Measurements from ENCODE around the gene RETREG1.

The RETREG1 gene

GRCh38 chr5:16490911-16491310, 125.9 kb downstream of the RETREG1 start:
- Histone ChIP-seq H3K9me2 (replicated peaks; ENCODE audit: low read depth, low read length) (no peaks in the 10 kb centered on the region), H3K4me1 (ENCODE audit: insufficient read depth, low read length, poor library complexity, severe bottlenecking) (no peaks in the 10 kb centered on the region), H4K20me1 (ENCODE audit: insufficient read depth, low read length, poor library complexity, severe bottlenecking) (no peaks in the 10 kb centered on the region), H3K4me3 (ENCODE audit: low read length, poor library complexity, severe bottlenecking) (no peak overlapping the region), H3K27me3 (ENCODE audit: insufficient read depth, low read length, poor library complexity, severe bottlenecking) (no peaks in the 10 kb centered on the region), H3K9ac (ENCODE audit: low read depth, low read length, poor library complexity, severe bottlenecking) (no peak overlapping the region), H3K79me2 (ENCODE audit: insufficient read depth, low read length) (no peaks in the 10 kb centered on the region), H3F3A (ENCODE audit: low read depth) (no peaks in the 10 kb centered on the region), H3K36me3 (ENCODE audit: insufficient read depth, low read length) (no peaks in the 10 kb centered on the region), H3K4me2 (ENCODE audit: low read depth, low read length, poor library complexity, severe bottlenecking) (no peak overlapping the region), H3K9me3 (ENCODE audit: insufficient read depth, low read depth, low read length) (peaks cover 6% of the 10 kb centered on the region; the same call in 1 of the 2 replicates), H2AFZ (ENCODE audit: low read length) (no peak overlapping the region)
- TF ChIP-seq EZH2phosphoT487 (IDR thresholded peaks at IDR 0.05; ENCODE audit: borderline replicate concordance) (no peak), CTCF (conservative IDR thresholded peaks at IDR 0.05; ENCODE audit: low read length) (no peak)

- TF ChIP-seq EZH2phosphoT487 (IDR thresholded peaks at IDR 0.05; ENCODE audit: borderline replicate concordance), result no peak
- peak; percentile 66 for TF ChIP-seq CTCF (conservative IDR thresholded peaks at IDR 0.05; ENCODE audit: low read length)
- Histone ChIP-seq H4K20me1 (ENCODE audit: insufficient read depth, low read length, poor library complexity, severe bottlenecking) (no peaks in the 10 kb centered on the region), H3K4me2 (ENCODE audit: low read depth, low read length, poor library complexity, severe bottlenecking) (no peak overlapping the region), H3K4me3 (ENCODE audit: low read length, poor library complexity, severe bottlenecking) (no peak overlapping the region), H3F3A (ENCODE audit: low read depth) (no peaks in the 10 kb centered on the region), H3K9me3 (ENCODE audit: insufficient read depth, low read depth, low read length) (no peaks in the 10 kb centered on the region), H3K9me2 (replicated peaks; ENCODE audit: low read depth, low read length) (no peaks in the 10 kb centered on the region), H3K9ac (ENCODE audit: low read depth, low read length, poor library complexity, severe bottlenecking) (no peak overlapping the region), H2AFZ (ENCODE audit: low read length) (no peak overlapping the region), H3K27me3 (ENCODE audit: insufficient read depth, low read length, poor library complexity, severe bottlenecking) (no peaks in the 10 kb centered on the region), H3K4me1 (ENCODE audit: insufficient read depth, low read length, poor library complexity, severe bottlenecking) (no peaks in the 10 kb centered on the region), H3K36me3 (ENCODE audit: insufficient read depth, low read length) (no peaks in the 10 kb centered on the region), H3K79me2 (ENCODE audit: insufficient read depth, low read length) (no peaks in the 10 kb centered on the region)
These were observed 127.4 kb downstream of the RETREG1 start for GRCh38 chr5:16489322-16489791.

- Histone ChIP-seq H3K27me3 (ENCODE audit: insufficient read depth, low read length, poor library complexity, severe bottlenecking) (no peaks in the 10 kb centered on the region), H3K4me1 (ENCODE audit: insufficient read depth, low read length, poor library complexity, severe bottlenecking) (no peaks in the 10 kb centered on the region), H3F3A (ENCODE audit: low read depth) (no peaks in the 10 kb centered on the region), H3K79me2 (ENCODE audit: insufficient read depth, low read length) (no peaks in the 10 kb centered on the region), H3K4me3 (ENCODE audit: low read length, poor library complexity, severe bottlenecking) (no peak overlapping the region), H3K9me3 (ENCODE audit: insufficient read depth, low read depth, low read length) (no peaks in the 10 kb centered on the region), H3K9ac (ENCODE audit: low read depth, low read length, poor library complexity, severe bottlenecking) (no peak overlapping the region), H3K4me2 (ENCODE audit: low read depth, low read length, poor library complexity, severe bottlenecking) (no peak overlapping the region), H3K9me2 (replicated peaks; ENCODE audit: low read depth, low read length) (no peaks in the 10 kb centered on the region), H4K20me1 (ENCODE audit: insufficient read depth, low read length, poor library complexity, severe bottlenecking) (no peaks in the 10 kb centered on the region), H3K36me3 (ENCODE audit: insufficient read depth, low read length) (no peaks in the 10 kb centered on the region), H2AFZ (ENCODE audit: low read length) (no peak overlapping the region)
- TF ChIP-seq CTCF (conservative IDR thresholded peaks at IDR 0.05; ENCODE audit: low read length), result no peak
- no peak for TF ChIP-seq EZH2phosphoT487 (IDR thresholded peaks at IDR 0.05; ENCODE audit: borderline replicate concordance)
These were observed 129.3 kb downstream of the RETREG1 start for GRCh38 chr5:16487456-16487855.
